ENCODE results near the gene OR51T1.

Gene OR51T1

DNA sequence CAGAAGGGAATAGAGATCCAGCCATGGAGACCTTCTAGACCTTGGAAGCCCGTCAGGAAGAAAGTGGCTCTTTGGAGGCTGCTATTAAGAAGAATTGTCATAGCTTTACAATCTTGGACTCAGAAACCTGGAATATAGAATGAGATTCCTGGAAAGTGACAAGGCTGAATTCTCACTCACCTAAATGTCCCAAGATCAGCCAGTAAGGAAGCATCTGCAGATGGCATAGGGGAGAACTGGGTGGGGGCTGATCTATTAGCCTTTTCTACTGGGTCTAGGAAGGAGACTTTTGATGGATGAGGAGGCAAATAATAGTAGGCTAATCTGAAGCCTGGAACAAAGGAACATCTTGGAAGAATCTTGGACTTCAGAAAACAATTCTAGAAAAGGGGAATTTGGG is 42.5 kb downstream of the OR51T1 start, which contains the start of gene OR51G1:
Gene OR51G1 (minus strand): TSS at position 101 of the 400 bp plus-strand sequence. CDS start 0 bp downstream, at position 101.
- no peak for DNase-seq (ENCODE audit: extremely low read depth in 1 of 2, low read depth in 1 of 2)

DNA sequence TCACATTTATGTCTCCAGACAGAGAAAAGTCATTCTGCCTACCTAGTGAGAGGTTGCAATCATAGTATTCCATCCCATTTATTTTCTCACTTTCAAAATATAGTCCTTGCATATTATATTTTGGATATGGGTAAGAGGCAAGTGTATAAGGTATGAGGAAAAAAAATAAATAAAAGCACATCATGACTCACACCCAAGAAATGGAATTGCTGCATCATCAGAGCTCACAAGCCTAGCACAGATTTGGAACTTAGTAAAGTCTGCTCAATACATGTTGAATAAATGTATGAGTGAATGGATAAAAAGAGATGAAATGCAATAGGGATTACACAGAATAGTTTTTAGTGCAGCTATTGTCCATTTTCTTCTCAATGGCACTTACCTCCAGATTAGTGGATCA is 44.9 kb downstream of the OR51T1 start:
- DNase-seq (ENCODE audit: extremely low read depth in 1 of 2, low read depth in 1 of 2), result no peak
